GM21619 (cell line): ENCODE results near the gene KIR3DL1.
"Not testable (repeated sequence)": the region's sequence is repeated elsewhere in the genome, so short reads cannot be mapped to it uniquely, and the experiment has no call there.

Source experiments
- ATAC-seq: cut with Tn5 transposase; IDR thresholded peaks from one replicate; pipeline ENCODE4 v1.9.1; 2021; ENCODE audit not compliant: unreplicated experiment

Gene KIR3DL1

DNA sequence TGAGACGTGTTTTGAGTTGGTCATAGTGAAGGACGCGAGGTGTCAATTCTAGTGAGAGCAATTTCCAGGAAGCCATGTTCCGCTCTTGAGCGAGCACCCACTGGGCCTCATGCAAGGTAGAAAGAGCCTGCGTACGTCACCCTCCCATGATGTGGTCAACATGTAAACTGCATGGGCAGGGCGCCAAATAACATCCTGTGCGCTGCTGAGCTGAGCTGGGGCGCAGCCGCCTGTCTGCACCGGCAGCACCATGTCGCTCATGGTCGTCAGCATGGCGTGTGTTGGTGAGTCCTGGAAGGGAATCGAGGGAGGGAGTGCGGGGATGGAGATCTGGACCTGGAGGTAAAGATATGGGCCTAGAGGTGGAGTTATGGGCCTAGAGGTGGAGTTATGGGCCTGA is at the start of gene KIR3DL1:
TSS of gene KIR3DL1 (plus strand) at position 218 of the 400 bp plus-strand sequence.
- ATAC-seq, result not testable (repeated sequence)

DNA sequence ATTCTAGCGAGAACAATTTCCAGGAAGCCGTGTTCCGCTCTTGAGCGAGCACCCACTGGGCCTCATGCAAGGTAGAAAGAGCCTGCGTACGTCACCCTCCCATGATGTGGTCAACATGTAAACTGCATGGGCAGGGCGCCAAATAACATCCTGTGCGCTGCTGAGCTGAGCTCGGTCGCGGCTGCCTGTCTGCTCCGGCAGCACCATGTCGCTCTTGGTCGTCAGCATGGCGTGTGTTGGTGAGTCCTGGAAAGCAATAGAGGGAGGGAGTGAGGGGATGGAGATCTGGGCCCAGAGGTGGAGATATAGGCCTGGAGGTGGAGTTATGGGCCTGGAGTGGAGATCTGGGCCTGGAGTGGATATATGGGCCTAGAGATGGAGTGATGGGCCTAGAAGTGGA is 46.6 kb upstream of the KIR3DL1 start, which contains the start of gene KIR2DL1:
TSS of gene KIR2DL1 (plus strand) at position 148 of the 400 bp plus-strand sequence. CDS start at position 206, 58 bp downstream.
- not testable (repeated sequence) for ATAC-seq

DNA sequence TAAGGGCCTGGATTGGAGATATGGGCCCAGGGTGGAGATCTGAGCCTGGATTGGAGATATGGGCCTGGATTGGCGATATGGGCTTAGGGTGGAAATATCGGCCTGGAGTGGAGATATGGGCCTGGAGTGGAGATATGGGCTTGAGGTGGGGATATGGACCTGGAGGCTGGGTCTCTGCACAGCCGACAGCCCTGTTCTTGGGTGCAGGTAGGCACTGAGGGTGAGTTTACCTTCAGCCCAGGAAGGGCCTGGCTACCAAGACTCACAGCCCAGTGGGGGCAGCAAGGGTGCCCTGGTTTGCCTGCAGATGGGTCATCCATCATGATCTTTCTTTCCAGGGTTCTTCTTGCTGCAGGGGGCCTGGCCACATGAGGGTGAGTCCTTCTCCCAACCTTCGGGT is 45.8 kb upstream of the KIR3DL1 start:
- ATAC-seq, result not testable (repeated sequence)

DNA sequence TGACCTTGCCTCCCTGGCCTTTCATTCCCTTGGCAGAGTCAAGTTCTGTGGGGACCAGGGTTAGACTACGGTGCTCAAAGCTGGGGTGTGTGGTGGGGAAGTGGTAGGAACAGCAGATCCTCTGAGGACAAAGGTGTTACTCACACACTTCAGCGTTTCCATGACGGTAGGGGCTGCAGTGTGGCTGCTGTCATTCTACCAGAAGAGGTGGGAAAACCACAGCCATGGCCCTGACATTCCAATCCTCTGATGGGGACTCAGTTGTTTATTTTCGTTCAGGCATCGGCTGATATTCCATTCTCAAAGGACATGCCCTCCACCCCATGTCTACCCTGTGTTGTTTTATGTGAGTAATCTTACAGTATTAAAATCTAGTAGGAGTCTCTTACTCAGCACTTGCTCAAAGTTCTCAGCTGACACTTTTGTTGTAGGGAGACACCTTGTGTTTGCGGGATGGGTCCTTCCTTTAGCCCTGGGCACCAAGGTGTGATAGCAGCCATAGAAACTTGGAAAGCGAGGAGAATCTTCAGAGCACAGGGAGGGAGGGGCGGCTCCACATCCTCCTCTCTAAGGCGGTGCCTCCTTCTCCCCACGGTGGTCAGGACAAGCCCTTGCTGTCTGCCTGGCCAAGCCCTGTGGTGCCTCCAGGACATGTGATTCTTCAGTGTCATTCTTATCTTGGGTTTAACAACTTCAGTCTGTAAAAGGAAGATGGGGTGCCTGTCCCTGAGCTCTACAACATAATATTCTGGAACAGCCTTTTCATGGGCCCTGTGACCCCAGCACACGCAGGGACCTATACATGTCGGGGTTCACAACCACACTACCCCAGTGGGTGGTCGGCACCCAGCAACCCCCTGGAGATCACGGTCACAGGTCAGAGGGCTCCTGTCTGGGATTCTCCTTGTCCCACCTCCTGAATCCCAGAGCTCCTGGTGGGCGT is 45.0 kb upstream of the KIR3DL1 start:
- not testable (repeated sequence) for ATAC-seq

DNA sequence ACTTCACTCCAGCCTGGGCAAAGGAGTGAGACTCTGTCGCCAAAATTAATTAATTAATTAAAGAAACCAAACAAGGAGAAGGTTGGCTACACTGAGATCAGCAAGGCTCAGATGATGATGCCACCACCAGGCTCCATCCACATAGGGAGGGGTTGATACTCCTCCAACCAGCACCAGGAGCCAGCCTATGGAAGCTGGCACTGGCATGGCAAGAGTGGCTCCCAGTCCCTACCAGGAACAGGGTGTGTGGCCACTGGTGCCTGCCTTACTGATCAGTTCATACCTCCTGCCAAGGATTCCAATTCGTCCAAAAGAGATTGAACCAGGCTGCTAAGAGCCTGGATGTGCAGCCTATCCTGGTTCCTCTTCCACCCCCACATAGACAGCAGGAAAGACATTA is 43.6 kb upstream of the KIR3DL1 start:
- not testable (repeated sequence) for ATAC-seq

DNA sequence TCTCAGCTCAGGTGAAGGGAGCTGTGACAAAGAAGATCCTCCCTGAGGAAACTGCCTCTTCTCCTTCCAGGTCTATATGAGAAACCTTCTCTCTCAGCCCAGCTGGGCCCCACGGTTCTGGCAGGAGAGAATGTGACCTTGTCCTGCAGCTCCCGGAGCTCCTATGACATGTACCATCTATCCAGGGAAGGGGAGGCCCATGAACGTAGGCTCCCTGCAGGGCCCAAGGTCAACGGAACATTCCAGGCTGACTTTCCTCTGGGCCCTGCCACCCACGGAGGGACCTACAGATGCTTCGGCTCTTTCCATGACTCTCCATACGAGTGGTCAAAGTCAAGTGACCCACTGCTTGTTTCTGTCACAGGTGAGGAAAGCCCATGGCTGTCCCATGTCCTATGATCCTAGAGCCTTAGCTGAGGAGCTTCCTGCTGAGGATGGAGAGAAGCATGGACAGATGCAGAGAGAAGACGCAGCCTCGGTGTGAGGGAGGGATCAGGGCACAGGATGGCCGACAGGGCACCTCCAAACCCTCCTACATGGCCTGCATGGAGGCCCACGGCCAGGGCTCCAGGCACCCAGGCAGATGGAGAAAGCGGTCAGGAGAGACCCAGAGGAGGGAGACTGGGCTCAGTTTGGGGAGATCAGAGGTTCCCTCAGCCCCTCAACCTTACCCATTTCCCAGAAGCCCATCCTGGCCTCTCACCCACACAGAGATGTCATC is 41.0 kb upstream of the KIR3DL1 start:
- ATAC-seq, result not testable (repeated sequence)

DNA sequence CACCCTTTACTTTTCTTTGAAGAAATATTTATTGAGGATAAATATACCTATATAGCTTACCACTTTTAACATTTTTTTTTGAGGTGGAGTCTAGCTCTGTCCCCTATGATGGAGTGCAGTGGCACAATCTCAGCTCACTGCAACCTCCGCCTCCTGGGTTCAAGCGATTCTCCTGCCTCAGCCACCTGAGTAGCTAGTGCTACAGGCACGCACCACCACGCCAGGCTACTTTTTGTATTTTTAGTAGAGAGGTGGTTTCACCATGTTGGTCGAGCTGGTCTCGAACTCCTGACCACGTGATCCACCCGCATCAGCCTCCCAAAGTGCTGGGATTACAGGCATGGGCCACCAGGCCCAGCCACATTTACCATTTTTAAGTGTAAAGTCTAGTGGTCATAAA is 40.4 kb upstream of the KIR3DL1 start:
- not testable (repeated sequence) for ATAC-seq

DNA sequence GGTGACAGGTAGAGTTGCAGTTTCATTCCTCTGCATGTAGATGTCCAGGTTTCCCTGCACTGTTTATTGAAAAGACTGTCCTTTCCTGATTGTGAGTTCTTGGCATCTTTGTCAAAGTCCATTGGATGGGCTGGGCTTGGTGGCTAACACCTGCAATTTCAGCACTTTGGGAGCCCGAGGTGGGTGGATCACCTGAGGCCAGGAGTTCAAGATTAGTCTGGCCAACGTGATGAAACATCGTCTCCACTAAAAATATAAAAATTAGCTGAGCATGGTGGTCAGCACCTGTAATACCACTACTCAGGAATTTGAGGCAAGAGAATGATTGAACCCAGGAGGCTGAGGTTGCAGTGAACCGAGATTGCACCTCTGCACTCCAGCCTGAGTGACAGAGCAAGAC is 38.4 kb upstream of the KIR3DL1 start:
- ATAC-seq, result not testable (repeated sequence)

DNA sequence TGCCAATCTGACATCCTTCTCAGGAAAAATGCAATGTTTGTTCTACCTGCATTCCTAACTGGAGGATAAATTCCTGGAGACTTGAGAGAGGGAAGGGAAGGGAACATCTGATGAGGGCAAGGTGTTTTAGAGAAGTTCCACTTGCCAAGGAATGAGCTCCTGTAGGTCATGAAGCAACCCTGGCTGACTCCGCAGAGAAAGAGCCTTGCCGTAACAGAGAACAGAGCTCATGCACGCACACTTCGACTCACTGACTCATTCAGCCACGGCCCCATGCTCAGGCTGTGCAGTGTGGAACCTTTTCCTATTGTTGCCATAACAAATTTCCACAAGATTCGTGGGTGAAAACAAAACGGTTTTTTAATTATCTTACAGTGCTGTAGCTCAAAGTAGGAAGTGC is 37.4 kb upstream of the KIR3DL1 start:
- not testable (repeated sequence) for ATAC-seq

DNA sequence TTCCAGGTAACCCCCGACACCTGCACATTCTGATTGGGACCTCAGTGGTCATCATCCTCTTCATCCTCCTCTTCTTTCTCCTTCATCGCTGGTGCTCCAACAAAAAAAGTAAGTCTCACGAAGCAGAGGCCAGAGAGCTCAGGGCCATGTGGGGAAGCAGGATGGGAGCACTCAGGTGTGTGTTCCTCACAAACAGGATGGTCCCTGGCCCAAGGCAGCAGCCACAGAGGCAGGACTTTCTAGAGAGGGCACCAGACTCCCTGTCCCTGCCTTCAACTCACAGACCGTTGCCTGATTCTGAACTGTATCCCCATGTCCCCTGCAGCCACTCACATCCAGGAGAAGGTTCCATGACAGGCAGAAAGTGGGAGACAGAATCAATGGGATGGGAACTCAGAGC is 33.4 kb upstream of the KIR3DL1 start:
- not testable (repeated sequence) for ATAC-seq

DNA sequence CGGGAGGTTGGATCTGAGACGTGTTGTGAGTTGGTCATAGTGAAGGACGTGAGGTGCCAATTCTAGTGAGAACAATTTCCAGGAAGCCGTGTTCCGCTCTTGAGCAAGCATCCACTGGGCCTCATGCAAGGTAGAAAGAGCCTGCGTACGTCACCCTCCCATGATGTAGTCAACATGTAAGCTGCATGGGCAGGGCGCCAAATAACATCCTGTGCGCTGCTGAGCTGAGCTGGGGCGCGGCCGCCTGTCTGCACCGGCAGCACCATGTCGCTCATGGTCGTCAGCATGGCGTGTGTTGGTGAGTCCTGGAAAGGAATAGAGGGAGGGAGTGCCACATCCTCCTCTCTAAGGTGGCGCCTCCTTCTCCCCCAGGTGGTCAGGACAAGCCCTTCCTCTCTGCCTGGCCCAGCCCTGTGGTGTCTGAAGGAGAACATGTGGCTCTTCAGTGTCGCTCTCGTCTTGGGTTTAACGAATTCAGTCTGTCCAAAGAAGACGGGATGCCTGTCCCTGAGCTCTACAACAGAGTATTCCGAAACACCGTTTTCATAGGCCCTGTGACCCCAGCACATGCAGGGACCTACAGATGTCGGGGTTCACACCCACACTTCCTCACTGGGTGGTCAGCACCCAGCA is 30.1 kb upstream of the KIR3DL1 start:
- not testable (repeated sequence) for ATAC-seq

DNA sequence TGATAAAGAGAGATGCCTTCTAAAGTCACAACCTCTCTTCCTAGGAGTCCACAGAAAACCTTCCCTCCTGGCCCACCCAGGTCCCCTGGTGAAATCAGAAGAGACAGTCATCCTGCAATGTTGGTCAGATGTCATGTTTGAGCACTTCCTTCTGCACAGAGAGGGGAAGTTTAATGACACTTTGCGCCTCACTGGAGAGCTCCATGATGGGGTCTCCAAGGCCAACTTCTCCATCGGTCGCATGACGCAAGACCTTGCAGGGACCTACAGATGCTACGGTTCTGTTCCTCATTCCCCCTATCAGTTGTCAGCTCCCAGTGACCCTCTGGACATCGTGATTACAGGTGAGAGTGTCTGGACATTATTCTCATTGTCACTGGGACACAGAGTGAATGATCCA is 28.1 kb upstream of the KIR3DL1 start:
- ATAC-seq, result not testable (repeated sequence)

DNA sequence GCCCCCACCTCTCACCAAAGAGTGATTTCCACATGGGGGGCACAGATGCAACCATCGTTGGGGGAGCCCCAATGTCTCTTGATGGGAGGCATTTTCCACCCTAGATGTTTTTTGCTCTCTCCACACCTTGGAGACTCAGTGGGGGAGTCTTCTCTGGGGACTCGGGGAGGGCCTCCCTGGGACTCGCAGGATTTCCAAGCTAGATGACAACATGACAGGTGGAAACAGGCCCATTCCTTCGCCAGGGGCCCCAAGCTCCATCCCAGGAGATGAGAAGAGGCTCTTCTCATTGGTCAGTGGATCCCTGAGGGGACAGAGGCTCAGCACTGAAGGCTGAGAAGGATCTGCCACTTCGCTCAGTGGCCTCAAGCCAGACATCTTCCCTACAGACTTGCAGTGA is 25.6 kb upstream of the KIR3DL1 start:
- ATAC-seq, result no peak

DNA sequence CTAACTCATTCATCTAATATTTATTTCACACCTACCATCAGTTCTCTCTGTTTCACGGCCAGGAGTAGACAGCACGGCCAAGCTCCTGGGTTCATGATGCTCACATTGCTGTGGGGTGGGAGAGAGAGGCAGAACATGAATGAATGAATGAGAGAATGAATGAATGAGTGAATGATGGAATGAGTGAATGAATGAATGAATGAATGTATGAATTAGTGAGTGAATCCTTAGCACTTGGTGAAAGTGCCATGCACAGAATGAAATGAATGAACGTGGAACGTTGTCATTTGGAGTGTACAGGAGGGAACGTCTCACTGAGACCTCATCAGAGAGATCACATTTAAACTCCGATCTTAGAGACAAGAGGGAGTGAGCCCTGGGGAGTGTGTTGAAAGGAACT is 24.8 kb upstream of the KIR3DL1 start:
- ATAC-seq, result no peak

DNA sequence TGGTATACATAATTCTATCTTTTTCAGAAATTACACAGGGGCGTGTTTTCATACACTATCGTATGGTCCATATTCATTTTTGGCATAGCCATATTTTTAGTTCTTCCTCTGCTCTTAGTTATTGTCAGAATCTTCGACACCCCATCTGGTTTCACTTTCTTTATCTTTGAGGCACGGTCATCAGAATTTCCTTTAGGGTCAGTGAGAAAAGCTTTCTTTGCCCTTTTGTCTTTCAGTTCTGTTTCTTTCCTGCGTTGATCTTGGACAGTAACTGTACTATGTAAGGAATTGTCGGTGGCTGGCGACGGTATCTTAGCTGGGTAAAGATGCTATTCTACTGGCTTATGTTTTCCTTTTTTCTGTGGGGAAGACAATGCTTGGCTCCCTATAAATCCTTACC is 23.5 kb upstream of the KIR3DL1 start:
- no peak for ATAC-seq

DNA sequence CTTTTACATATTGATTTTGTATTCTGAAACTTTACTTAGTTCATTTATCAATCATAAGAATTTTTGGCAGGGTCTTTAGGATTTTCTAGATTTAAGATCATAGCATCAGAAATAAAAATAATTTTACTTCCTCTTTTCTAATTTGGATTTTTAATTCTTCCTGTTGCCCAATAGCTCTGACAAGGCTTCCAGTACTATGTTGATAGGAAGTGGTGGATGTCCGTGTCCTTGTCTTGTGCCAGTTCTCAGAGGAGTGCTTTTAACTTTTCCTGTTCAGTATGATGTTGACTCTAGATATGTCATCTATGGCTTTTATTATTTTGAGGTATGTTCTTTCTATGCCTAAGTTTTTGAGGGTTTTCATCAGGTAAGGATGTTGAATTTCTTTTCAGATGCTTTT is 20.5 kb upstream of the KIR3DL1 start:
- ATAC-seq, result no peak

DNA sequence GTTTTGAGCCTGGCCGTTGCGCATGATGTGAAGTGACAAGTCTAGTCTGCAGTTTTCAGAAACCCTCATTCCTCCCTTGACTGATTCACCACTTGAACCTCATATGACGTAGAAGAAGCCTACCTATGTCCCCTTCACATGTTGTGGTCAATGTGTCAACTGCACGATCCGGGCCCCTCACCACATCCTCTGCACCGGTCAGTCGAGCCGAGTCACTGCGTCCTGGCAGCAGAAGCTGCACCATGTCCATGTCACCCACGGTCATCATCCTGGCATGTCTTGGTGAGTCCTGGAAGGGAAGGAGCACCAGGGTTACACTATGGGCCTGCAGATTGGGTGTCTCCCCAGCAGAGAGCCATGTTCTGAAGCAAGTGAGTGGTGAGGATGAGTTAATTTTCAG is 12.9 kb upstream of the KIR3DL1 start, which contains the start of gene KIR2DL4:
TSS of gene KIR2DL4 (plus strand) at position 201 of the 400 bp plus-strand sequence. CDS start at position 243, 42 bp downstream.
- ATAC-seq, result no peak

DNA sequence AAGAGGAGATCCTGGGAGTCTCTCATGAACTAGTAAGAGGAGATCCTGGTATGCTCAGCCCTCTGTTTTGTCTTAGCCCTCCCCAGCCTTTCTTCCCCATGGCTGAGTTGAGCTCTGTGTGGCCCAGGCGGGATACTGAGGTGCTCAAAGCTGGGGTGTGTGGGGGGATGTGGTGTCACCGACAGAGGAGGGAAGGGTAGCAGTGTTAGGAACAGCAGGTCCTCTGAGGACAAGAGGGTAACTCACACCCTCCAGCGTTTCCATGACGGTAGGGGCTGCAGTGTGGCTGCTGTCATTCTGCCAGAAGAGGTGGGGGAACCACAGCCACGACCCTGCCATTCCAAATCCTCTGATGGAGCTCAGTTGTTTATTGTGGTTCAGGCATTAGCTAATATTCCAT is 12.2 kb upstream of the KIR3DL1 start:
- ATAC-seq, result no peak

DNA sequence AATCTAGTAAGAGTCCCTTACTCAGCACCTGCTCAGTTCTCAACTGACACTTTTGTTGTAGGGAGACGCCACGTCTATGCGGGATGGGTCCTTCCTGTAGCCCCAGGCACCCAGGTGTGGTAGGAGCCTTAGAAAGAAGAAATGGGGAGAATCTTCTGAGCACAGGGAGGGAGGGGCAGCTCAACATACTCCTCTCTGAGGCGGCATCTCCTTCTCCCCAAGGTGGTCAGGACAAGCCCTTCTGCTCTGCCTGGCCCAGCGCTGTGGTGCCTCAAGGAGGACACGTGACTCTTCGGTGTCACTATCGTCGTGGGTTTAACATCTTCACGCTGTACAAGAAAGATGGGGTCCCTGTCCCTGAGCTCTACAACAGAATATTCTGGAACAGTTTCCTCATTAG is 11.7 kb upstream of the KIR3DL1 start:
- ATAC-seq, result no peak

DNA sequence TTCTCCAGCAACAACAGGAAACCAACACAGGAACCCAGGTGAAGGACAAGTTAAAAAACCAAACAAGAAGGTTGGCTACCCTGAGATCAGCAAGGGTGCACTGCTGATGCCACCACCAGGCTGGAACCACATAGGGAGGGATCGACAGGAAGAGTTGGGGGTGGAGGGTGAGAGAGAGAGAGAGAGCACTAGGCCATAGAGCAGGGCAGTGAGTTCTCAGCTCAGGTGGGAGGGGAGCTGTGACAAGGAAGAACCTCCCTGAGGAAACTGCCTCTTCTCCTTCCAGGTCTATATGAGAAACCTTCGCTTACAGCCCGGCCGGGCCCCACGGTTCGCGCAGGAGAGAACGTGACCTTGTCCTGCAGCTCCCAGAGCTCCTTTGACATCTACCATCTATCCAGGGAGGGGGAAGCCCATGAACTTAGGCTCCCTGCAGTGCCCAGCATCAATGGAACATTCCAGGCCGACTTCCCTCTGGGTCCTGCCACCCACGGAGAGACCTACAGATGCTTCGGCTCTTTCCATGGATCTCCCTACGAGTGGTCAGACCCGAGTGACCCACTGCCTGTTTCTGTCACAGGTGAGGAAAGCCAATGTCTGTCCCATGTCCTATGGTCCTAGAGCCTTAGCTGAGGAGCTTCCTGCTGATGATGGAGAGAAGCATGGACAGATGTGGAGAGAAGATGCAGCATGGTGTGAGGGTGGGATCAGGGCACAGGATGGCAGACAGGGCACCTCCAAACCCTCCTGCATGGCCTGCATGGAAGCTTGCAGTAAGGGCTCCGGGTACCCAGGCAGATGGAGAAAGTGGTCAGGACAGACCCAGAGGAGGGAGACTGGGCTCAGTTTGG is 10.4 kb upstream of the KIR3DL1 start:
- no peak for ATAC-seq
